GM19099 (cell line): ENCODE data around the gene ANKRD24.

ENCODE experiments used
- POLR2A ChIP-seq: IDR thresholded peaks from 3 replicates; pipeline ENCODE4 v1.6.1; 2011; ENCODE audit warnings: low read depth; ENCODE audit not compliant: insufficient read length; ENCODE audit errors: extremely low read depth

The ANKRD24 gene

DNA sequence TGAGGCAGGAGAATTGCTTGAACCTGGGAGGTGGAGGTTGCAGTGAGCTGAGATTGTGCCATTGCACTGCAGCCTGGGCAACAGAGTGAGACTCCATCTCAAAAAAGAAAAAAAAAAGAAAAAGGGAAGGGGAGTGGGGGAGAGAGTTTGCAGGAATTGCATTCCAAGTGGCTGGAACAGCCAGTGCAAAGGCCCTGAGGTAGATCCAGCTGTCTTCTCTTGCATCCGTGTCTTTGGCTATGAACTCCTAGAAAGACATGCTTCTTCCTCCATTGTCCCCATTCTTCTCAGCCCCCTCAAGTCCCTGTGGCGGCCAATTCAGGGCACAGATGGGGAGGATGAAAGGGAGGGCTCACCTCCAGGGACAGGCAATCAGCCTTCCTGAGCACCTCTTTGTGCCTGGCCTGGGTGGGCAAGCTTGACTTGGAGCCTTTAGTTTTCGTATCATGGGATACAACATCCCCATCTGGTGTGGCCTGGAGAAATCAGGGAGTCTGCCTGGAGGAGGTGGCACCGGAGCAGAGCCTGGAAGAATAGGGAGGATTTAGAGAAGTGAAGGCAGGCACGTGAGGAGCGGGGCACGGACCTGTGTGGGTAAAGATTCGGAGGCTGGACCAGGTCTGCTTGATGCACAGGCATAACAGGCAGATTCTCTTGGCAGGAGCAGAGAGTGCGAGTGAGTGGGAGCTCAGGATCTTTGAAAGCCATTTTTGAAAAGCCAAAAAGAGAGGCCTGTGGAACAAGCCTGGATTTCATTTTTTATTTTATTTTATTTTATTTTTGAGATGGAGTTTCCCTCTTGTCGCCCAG is 5.0 kb downstream of the ANKRD24 start:
- no peak for TF ChIP-seq POLR2A

DNA sequence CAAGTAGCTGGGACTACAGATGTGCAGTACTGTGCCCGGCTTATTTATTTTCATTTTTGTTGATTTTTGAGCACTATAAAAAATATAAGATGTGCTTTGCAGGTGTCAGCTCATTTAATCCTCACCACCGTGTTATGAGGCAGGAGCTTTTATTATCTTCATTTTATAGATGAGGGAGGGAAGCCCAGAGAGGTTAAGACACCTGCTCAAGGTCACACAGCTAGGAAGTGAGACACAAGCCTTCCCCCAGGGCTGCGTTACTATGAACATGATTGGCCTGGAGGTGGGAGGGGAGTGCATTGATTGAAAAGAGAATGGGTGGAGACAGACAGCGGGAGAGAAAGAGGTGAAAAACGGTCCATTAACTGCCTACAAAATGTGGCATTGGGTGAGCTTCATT is 7.2 kb downstream of the ANKRD24 start:
- TF ChIP-seq POLR2A: no peak

DNA sequence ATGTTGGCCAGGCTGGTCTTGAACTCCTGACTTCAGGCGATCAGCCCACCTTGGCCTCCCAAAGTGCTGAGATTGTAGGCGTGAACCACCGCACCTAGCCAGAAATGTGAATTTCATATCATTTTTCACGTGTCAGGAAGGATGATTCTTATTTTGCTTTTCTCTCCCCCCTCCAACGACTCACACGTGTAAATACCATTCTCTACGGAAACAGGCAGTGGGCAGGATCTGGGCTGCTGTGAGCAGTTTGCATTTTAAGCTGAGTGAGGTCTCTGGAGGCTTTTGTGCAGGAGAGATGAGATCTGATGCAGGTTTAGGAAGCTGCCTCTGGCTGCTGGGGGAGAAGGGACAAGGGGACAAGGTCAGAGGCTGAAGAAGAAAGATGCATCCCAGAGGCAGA is 11.9 kb downstream of the ANKRD24 start:
- TF ChIP-seq POLR2A: no peak

DNA sequence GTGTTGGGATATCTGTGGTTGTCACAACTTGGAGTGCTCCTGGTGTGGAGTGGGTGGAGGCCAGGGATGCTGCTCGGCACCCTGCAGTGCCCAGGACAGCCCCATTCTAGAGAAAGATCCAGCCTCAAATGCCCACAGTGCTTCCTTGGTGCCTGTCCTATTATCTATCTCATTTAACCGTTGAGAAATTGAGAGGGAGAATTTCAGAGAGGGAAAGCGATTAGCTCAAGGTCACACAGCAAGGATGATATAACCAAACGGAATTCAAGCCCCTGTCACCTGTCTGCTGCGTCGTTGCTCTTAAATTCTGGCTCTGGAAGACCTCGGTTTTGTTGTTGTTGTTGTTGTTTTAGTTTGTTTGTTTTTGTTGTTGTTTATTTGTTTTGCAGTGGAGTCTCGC is 13.5 kb downstream of the ANKRD24 start:
- TF ChIP-seq POLR2A: no peak

DNA sequence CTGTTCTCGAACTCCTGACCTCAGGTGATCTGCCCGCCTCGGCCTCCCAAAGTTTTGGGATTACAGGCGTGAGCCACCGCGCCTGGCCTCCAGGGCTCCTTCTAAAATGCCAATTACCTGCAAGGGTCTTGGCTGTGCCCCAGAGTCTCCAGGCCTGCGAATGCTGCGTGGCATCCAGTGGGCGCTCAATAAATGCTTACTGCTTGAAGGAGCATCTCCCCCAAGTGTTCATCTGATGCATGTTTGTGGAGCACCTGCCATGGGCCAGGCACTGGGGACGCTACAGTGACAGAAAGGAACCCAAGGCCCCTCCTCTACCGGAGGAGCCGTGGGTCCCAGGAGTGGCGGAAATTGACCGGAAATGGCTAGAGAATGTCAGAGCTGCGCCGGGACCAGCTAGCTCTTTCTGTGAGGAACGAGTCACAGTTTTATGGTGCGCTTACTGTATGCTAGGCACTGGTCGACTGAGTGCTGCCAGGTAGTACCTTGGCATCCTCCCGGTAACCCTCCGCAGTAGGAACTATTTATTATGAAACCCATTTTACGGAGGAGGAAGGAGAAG is 14.2 kb downstream of the ANKRD24 start:
- TF ChIP-seq POLR2A: no peak

DNA sequence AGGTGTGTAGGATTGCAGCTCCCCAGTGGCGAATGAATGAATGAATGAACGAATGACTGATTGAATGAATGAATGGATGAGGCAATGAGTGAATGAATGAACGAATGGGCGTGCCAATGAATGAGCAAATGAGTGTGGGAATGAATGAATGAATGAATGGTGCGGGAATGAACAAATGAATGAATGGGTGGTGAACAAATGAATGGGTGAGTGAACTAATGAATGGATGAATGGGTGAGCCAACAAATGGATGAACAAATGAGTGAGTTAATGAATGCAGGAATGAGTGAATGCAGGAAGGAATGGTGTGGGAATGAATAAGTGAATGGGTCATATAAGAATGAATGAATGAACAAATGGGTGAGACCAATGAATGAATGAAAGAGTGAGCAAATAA is 14.7 kb downstream of the ANKRD24 start:
- no peak for TF ChIP-seq POLR2A

DNA sequence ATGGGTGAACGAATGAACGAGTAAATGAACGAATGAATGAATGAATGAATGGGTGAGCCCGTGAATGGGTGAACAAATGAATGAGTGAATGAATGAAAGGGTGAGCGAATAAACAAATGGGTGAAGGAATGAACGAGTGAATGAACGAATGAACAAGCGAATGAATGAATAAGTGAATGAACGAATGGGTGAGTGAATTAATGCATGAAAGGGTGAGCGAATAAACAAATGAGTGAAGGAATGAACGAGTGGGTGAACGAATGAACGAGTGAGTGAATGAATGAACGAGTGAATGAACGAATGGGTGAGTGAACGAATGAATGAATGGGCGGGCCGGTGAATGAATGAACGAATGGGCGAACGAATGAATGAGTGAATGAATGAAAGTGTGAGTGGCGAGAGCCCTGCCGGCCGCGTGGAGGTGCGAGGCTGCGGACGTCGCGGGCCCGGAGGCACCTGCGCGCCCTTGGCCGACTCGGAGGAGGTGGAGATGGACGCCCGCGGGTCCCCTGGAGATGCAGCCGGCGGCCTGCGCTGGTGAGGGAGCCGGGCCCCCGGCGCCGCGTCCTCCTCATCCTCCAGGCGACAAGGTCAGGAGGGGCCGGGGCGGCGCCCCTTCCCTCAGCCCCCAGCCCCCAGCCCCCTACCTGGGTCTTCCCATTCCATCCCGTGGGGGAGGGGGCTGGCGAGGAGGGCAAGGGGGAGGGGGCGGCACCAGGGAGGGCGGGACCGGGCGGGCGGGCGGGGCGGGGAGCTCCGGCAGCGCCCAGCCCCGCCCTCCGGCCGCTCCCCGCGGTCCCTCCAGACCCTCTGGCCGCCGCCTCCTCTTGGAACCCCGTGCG is 15.4 kb downstream of the ANKRD24 start:
- TF ChIP-seq POLR2A: no peak

DNA sequence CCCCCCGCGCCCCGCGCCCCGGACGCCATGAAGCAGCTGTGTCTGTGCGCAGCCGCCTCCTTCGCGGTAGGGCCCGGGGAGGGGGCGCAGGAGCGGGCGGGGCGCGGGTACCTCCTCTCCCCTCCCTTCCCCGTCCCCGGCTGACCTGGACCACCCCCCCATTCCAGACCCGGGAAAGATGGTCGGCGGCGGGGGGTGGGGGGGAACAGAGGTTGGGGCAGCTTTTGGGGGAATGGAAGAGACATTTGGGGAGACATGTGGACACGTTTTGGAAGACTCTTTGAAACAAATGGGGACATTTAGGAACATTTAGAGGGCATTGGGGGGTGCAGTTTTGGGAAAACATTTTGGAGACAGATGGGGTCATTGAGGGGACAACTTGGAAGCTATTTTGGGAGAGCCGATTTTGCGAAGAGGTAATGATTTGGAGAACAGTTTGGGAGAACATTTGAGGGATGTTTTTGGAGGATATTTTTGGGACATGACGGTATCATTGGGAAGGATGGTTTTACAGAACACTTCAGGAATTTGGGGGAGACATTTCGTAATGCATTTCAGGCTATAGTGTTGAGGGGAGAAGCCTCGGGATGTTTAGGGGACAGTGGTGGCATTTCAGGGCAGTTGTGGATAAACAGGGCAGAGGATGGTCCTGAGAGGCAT is 16.1 kb downstream of the ANKRD24 start:
- TF ChIP-seq POLR2A: no peak

DNA sequence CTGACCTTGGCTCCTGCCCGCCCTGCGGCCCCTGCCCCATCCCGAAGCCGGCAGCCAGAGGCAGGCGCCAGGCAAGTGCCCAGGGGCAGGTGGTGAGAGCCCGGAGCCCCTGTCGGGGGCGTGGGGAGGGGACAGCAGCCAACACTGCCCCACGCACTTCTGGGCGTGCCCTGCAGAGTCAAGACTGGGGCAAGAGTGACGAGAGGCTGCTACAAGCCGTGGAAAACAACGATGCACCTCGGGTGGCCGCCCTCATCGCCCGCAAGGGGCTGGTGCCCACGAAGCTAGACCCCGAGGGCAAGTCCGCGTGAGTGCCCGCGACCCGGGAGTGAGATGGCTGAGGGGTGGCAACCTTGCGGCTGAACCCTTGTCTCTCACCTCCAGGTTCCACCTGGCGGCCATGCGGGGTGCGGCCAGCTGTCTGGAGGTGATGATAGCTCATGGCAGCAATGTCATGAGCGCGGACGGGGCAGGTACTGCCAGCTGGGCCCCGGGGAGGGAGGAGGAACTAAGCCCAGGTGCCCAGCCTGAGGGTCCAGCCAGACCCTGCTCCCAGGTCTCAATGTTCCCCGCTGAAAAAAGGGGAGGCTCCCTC is 17.3 kb downstream of the ANKRD24 start:
- no peak for TF ChIP-seq POLR2A

DNA sequence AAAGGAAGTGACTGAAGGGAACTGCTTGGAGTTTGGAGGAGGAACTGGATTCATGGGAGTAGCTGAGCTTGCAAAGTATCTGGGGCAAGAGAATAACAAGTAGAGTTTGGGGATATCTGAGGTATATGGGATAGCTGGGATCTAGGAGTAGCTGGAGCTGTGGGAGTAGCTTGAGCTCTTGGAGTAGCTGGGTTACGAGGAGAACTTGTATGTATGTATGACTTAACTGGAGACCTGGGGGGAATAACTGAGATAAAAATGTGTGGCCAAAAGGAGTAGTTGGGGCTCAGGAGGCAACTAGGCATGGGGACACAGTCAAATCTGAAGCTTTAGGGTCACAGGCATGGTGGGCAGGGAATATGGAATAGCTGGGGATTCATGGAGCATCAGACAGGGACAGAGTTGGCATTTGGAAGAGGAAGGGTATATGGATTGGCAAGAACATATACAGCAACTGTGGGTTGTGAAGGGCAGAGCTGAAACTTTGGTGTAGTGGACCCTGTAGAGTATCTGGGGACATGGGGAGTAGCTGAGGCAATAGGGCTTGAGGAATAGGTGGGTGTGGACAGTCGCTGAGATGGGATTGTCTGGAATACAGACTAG is 18.6 kb downstream of the ANKRD24 start:
- no peak for TF ChIP-seq POLR2A

DNA sequence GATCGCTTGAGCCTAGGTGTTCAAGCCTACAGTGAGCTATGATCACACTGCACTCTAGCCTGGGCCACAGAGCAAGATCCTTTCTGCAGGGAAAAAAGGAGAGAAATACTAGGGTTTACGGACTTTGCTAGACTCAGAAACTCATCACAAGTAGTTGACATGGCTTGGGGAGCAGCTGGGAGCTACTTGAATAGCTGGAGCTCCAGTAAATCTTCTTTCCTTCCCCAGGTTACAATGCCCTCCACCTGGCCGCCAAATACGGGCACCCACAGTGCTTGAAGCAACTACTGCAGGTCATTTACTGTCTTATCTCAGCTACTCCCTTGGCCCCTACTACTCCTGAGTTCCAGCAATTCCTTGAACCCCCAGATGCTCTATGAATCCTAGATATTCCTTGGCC is 19.3 kb downstream of the ANKRD24 start:
- no peak for TF ChIP-seq POLR2A

DNA sequence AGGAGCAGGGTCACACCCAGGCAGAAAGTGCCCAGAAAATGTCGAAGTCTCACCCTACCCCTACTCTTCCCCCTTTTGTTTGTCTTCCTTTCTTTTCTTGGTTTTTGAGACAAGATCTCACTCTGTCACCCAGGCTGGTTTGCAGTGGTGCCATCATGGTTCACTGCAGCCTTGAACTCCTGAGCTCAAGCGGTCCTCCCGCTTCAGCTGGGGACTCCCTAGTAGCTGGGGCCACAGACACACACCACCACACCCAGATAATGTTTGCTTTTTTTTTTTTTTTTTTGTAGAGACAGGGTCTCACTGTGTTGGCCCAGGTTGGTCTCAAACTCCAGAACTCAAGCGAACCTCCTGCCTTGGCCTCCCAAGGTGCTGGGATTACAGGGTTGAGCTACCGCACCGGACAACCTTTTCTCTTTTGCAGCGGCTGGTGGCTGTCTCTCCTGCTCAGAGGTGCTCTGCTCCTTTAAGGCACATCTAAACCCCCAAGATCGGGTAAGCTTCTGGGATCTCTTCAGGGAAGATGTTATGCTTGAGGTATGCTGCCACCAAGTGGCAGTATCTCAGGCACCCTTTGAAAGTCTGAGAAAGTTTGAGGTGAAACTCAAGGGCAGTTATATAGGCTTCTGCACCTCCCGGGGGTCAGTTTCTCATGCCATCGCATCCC is 24.5 kb downstream of the ANKRD24 start:
- TF ChIP-seq POLR2A: no peak

DNA sequence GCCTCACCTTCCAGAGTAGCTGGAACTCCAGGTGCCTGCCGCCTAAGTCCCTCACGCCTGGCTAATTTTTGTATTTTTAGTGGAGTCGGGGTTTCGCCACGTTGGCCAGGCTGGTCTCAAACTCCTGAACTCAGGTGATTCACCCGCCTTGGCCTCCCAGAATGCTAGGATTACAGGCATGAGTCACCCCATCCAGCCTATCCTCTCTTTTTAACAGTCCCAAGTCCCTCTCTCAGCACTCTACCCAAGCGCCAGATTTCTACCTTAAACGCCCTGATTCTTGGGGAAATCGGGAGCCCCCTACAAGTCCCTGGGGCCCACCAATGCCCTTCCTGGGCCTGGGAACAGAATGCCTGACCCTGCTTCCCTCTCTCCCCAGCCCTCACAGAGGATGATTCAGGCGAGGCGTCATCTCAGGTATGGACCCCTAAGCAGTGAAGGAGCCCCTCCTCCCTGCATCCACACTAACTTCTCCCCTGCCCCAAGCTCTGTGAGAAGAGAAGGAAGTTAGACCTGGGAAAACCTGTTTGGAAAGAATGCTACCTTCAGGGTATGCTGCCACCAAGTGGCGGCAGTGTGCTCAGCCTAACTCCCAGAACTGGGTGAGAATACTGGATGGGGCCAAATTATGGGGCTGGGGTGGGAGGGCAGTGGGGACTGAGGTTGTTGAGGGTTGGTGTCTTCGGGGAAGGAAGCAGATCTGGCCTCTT is 26.1 kb downstream of the ANKRD24 start:
- no peak for TF ChIP-seq POLR2A

DNA sequence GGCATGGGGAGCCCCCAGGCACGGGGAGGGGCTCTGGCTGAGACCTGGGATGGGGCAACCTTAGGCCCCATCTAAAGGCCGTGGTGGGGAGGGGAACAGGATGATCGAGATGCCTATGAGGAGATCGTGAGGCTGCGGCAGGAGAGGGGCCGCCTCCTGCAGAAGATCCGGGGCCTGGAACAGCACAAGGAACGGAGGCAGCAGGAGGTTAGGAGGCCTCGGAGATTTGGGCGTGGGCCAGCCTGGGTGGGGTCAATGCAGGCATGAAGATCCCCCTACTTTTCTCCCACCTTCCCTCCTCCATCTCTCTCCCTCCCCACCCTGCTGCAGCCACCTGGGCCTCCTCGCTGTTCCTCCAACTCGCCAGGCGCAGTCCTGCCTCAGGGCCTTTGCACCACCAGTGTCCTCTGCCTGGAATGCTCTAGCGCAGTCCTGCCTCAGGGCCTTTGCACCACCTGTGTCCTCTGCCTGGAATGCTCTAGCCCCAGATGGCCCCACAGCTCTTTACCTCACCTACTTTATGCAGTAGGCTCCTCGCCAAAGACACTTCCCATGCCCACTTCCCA is 27.8 kb downstream of the ANKRD24 start:
- no peak for TF ChIP-seq POLR2A

DNA sequence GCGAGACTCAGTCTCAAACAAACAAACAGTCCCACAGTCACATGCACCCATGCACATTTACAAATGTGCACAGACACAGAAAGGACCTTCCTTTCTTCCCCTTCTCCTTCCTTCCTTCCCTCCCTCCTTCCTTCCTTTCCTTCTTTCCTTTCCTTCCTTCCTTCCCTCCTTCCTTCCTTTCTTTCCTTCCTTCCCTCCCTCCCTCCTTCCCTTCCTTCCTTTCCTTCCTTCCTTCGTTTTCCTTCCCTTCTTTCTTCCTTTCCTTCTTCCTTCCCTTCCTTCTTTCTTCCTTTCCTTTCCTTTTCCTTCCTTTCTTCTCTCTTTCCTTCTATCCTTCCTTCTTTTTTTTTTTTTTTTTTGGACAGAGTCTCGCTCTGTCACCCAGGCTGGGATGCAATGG is 30.6 kb downstream of the ANKRD24 start:
- no peak for TF ChIP-seq POLR2A
